ENCODE results near the gene CCDC82.

CCDC82 gene

GRCh38 chr11:96361778-96362177 is 27.9 kb downstream of the CCDC82 start:
- no peak for DNase-seq (ENCODE audit: low read depth in 3 of 3)

- DNase-seq (ENCODE audit: low read depth in 3 of 3) = no peak
Observed at GRCh38 chr11:96358321-96358720, 31.4 kb downstream of the CCDC82 start.

- DNase-seq (ENCODE audit: low read depth in 3 of 3) = no peak
Observed at GRCh38 chr11:96357794-96358193, 31.9 kb downstream of the CCDC82 start.

GRCh38 chr11:96356848-96357247 is 32.9 kb downstream of the CCDC82 start:
- no peak for DNase-seq (ENCODE audit: low read depth in 3 of 3)

- DNase-seq (ENCODE audit: low read depth in 3 of 3) = peak; percentile 78 to 89 (median 85)
Observed at GRCh38 chr11:96342961-96343711, 46.6 kb downstream of the CCDC82 start, which contains the start of gene MAML2. TSS of gene MAML2 (minus strand) at chr11:96343195. CDS start at chr11:96341895, 1,300 bp downstream.

GRCh38 chr11:96342014-96342960 is 47.4 kb downstream of the CCDC82 start:
- DNase-seq (ENCODE audit: low read depth in 3 of 3) = no peak

- peak; percentile 29 to 46 (median 40) for DNase-seq (ENCODE audit: low read depth in 3 of 3)
Observed at GRCh38 chr11:96341211-96342013, 48.3 kb downstream of the CCDC82 start.

GRCh38 chr11:96340555-96340885 is 49.2 kb downstream of the CCDC82 start:
- no peak for DNase-seq (ENCODE audit: low read depth in 3 of 3)

GRCh38 chr11:96339706-96340554 is 49.8 kb downstream of the CCDC82 start:
- no peak for DNase-seq (ENCODE audit: low read depth in 3 of 3)

GRCh38 chr11:96338910-96339705 is 50.6 kb downstream of the CCDC82 start:
- DNase-seq (ENCODE audit: low read depth in 3 of 3) = peak in 1 of 3 donors; percentile 27

GRCh38 chr11:96337541-96338431 is 51.9 kb downstream of the CCDC82 start:
- peak in 1 of 3 donors; percentile 41 for DNase-seq (ENCODE audit: low read depth in 3 of 3)

- no peak for DNase-seq (ENCODE audit: low read depth in 3 of 3)
Observed at GRCh38 chr11:96335388-96335787, 54.3 kb downstream of the CCDC82 start.

GRCh38 chr11:96334219-96334618 is 55.5 kb downstream of the CCDC82 start:
- no peak for DNase-seq (ENCODE audit: low read depth in 3 of 3)

GRCh38 chr11:96333191-96333719 is 56.5 kb downstream of the CCDC82 start:
- no peak for DNase-seq (ENCODE audit: low read depth in 3 of 3)

- DNase-seq (ENCODE audit: low read depth in 3 of 3) = no peak
Observed at GRCh38 chr11:96332126-96332771, 57.5 kb downstream of the CCDC82 start.

- no peak for DNase-seq (ENCODE audit: low read depth in 3 of 3)
Observed at GRCh38 chr11:96331699-96332116, 58.0 kb downstream of the CCDC82 start.

GRCh38 chr11:96330511-96330859 is 59.2 kb downstream of the CCDC82 start:
- no peak for DNase-seq (ENCODE audit: low read depth in 3 of 3)

GRCh38 chr11:96329855-96330510 is 59.7 kb downstream of the CCDC82 start:
- no peak for DNase-seq (ENCODE audit: low read depth in 3 of 3)

Measured in stimulated activated CD4-positive, alpha-beta T cell treated with anti-CD3 and anti-CD28 coated beads, TNF-alpha, amount 100 ng/mL, for 48 hours (primary cell).